GM13977 (cell line): ENCODE data around the gene GPSM1.

Experiments
- DNase-seq: peaks from one replicate; pipeline ENCODE4 v3.0.0; 2012; ENCODE audit warnings: low spot score
- in situ Hi-C: fragments of 300-500 bp; cut with MboI; formaldehyde crosslinking; loops from one replicate; pipeline ENCODE4 v1.12.0; 2022; ENCODE audit warnings: low sequenced_read_pairs, low pct_unique_long_range_greater_than_20kb, mixed read lengths, inconsistent platforms; ENCODE audit not compliant: unreplicated experiment
- TF ChIP-seq, protein P1 (sequence below): IDR thresholded peaks from 2 replicates; pipeline ENCODE4 v1.5.1; 2012; ENCODE audit warnings: mild to moderate bottlenecking, control low read depth; ENCODE audit not compliant: insufficient read depth; ENCODE audit errors: extremely low read depth, missing control alignments

The GPSM1 gene

DNA sequence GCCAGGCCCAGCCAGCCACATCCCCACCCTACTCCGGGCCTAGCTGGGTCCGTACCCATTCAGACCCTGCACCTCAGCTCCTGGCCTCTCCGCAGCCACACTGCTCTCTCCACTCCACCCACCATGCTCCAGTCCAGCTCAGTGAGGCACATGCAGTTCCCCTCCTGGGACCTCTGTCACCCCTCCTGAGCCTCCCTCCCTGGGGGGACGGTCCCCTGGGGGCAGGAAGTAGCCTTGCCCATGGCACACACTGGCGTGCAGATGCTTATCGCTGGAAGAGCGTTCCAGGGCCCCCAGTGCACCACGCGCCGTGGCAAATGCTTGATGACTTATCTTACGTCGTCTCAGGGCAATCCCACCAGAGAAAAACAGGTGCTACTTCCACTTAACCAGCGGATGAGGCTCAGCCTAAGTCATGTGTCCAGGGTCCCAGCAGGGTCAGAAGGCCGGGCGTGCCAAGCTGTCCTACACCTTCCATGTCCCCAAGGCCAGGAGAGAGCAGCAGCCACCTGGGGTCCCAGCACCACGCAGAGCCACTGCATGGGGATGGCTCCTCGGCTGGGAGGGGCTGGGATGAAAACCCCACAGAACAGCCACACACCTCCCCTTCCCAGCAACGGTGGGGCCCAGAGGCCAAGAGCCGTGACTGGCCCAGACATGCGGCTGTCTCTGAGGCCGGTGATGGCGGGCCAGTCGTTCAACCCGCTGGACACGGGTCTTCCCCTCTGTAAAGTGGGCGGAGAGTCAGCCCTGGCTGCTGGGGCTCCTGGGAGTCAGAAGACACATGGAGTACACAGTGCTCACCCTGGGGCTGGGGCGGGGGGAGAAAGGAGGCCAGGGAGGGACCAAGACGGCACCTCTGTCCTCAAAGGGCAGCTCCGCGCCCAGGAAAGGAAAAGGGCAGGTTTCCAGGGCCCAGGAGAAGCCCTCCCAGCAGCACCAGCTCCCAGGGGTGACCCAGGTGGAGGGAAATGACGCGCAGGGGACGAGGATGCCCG lies 20.8 kb upstream of the GPSM1 start:
- in situ Hi-C loops = no loop called here
- no peak for DNase-seq
- TF ChIP-seq, protein P1, sequence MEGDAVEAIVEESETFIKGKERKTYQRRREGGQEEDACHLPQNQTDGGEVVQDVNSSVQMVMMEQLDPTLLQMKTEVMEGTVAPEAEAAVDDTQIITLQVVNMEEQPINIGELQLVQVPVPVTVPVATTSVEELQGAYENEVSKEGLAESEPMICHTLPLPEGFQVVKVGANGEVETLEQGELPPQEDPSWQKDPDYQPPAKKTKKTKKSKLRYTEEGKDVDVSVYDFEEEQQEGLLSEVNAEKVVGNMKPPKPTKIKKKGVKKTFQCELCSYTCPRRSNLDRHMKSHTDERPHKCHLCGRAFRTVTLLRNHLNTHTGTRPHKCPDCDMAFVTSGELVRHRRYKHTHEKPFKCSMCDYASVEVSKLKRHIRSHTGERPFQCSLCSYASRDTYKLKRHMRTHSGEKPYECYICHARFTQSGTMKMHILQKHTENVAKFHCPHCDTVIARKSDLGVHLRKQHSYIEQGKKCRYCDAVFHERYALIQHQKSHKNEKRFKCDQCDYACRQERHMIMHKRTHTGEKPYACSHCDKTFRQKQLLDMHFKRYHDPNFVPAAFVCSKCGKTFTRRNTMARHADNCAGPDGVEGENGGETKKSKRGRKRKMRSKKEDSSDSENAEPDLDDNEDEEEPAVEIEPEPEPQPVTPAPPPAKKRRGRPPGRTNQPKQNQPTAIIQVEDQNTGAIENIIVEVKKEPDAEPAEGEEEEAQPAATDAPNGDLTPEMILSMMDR = no peak

DNA sequence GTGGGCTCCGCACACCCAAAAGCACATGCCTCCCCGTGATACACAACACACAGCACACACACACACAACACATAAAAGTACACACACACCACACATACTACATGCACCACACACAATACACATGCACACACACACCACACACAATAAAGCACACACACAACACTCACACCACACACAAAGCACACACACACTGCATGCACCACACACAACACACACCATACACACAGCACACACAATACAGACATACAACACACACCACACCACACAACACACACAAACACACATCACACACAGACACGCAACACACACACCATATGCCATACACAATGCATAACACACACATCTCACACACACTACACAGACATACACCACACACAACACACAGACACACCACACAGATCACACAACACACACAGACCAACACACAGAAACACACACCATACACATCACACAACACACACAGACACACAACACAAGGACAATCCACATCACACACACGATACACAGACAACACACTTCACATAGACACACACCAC lies 20.1 kb upstream of the GPSM1 start:
- TF ChIP-seq, protein P1 = no peak
- DNase-seq = no peak
- in situ Hi-C loops = no loop called here

- no peak for DNase-seq
- in situ Hi-C loops = no loop called here
- TF ChIP-seq, protein P1 = no peak
These were observed 19.2 kb upstream of the GPSM1 start for GRCh38 chr9:136308006-136308701.

- DNase-seq = no peak
- TF ChIP-seq, protein P1 = no peak
- in situ Hi-C loops = no loop called here
These were observed 18.7 kb upstream of the GPSM1 start for GRCh38 chr9:136308702-136309053.

GRCh38 chr9:136309101-136309801 lies 18.1 kb upstream of the GPSM1 start:
- in situ Hi-C loops = no loop called here
- DNase-seq = no peak
- TF ChIP-seq, protein P1 = no peak

- DNase-seq = no peak
- TF ChIP-seq, protein P1 = no peak
- in situ Hi-C loops = no loop called here
These were observed 17.5 kb upstream of the GPSM1 start for GRCh38 chr9:136309806-136310220.
